A549 (cell line): ENCODE measurements around the gene SENP6. TPM values are rescaled to one million over a fixed set of nuclear protein-coding genes. Genes with fewer than 3 reads are reported as not detected.

Source experiments
- ATAC-seq, 2 experiments: fragments of 200-7000 bp in 1 of 2; fragments of >200 bp in 1 of 2; cut with Nextera tagmentation in 1 of 2; cut with Tn5 transposase in 1 of 2; 3 replicates each; pipeline versions ENCODE4 v1.8.0 to v1.9.1; 2018 to 2020; ENCODE audit warnings: mild to moderate bottlenecking in 1 of 2, moderate library complexity in 1 of 2
- CTCF ChIA-PET: fragments of 300-600 bp; sonication (Branson Sonifier 250); formaldehyde crosslinking; extraction: SDS; loops from one replicate; lab custom pipeline; 2021; ENCODE audit warnings: antibody characterized with exemption, inconsistent platforms; lab: Yijun Ruan, JAX
- POLR2A ChIA-PET: fragments of 350-600 bp; formaldehyde crosslinking; extraction: SDS; loops from one replicate; lab custom pipeline; 2021; ENCODE audit warnings: antibody characterized with exemption, inconsistent platforms; lab: Yijun Ruan, JAX
- DNase-seq, 2 experiments: peaks; one replicate each; pipeline versions ENCODE4 v3.0.0 to v3.0.0-alpha.2; 2011 to 2016; ENCODE audit warnings: low read depth in 1 of 2, low spot score in 1 of 2
- FAIRE-seq: peaks from 2 replicates; lab custom pipeline; 2011; peaks lifted over from hg19 to GRCh38; lab: Jason Lieb, UNC
- H3K27ac ChIP-seq, 2 experiments: fragments of >200 bp; sonication (Bioruptor Twin); formaldehyde crosslinking; 3 replicates each; pipeline ENCODE4 v1.5.1; 2016 to 2017
- H3K4me1 ChIP-seq: fragments of >200 bp; sonication (Bioruptor Twin); formaldehyde crosslinking; 3 replicates; pipeline ENCODE4 v1.6.1; 2016
- H3K4me2 ChIP-seq: fragments of >200 bp; sonication (Bioruptor Twin); formaldehyde crosslinking; 3 replicates; pipeline ENCODE4 v1.6.1; 2016
- H3K4me3 ChIP-seq: fragments of >200 bp; sonication (Bioruptor Twin); formaldehyde crosslinking; 3 replicates; pipeline ENCODE4 v1.5.1; 2016
- H3K9me3 ChIP-seq: fragments of >200 bp; sonication (Bioruptor Twin); formaldehyde crosslinking; 3 replicates; pipeline ENCODE4 v1.6.1; 2016
- CTCF ChIP-seq: fragments of >200 bp; sonication (Bioruptor Twin); formaldehyde crosslinking; IDR thresholded peaks from 3 replicates; pipeline ENCODE4 v1.5.1; 2016
- ELK1 ChIP-seq: fragments of 150-350 bp; IDR thresholded peaks from 2 replicates; pipeline ENCODE4 v1.6.1; 2014; ENCODE audit warnings: low read depth, mild to moderate bottlenecking, low read length
- FOXS1 ChIP-seq: fragments of 250-450 bp; sonication (Bioruptor Pico); IDR thresholded peaks from 2 replicates; pipeline ENCODE4 v1.5.0; 2020; ENCODE audit warnings: mild to moderate bottlenecking, moderate library complexity
- HES2 ChIP-seq: fragments of >200 bp; sonication (Bioruptor Twin); formaldehyde crosslinking; IDR thresholded peaks from 2 replicates; pipeline ENCODE4 v1.6.1; 2016
- HOXA7 ChIP-seq: fragments of 250-450 bp; sonication (Bioruptor Pico); IDR thresholded peaks from 2 replicates; pipeline ENCODE4 v1.5.0; 2020; ENCODE audit warnings: mild to moderate bottlenecking, moderate library complexity
- MAZ ChIP-seq: fragments of 150-350 bp; IDR thresholded peaks from 2 replicates; pipeline ENCODE4 v1.6.1; 2014; ENCODE audit warnings: antibody characterized with exemption, low read depth, low read length, borderline replicate concordance
- NPAS2 ChIP-seq: fragments of 250-450 bp; sonication (Bioruptor Pico); IDR thresholded peaks from 2 replicates; pipeline ENCODE4 v1.8.0; 2022; ENCODE audit warnings: mild to moderate bottlenecking, moderate library complexity, borderline replicate concordance
- SMC3 ChIP-seq: fragments of >200 bp; sonication (Bioruptor Twin); formaldehyde crosslinking; IDR thresholded peaks from 3 replicates; pipeline ENCODE4 v1.6.1; 2018; ENCODE audit warnings: inconsistent platforms
- WGBS: methylation state at CpG from one replicate; pipeline ENCODE4 v1.1.6; 2017; ENCODE audit errors: missing lambda C conversion rate; 5-methylcytosine and 5-hydroxymethylcytosine counted together
- polyA plus RNA-seq, 4 experiments: library from polyadenylated mRNA; depleted of rRNA in 3 of 4; stranded (reverse); fragments of >200 nt; fragmentation: RNase III in 1 of 4; extraction: RNeasy Plus Mini Kit Qiagen cat#74134 plus additional on column Dnase treatment in 1 of 4; gene quantifications; 2 replicates in 3 of 4; 3 replicates in 1 of 4; pipeline ENCODE4 v1.2.3, GENCODE V29; 2011 to 2017

SENP6 gene
- polyA plus RNA-seq, 2 of the 4 experiments (the other 2 are of a cell fraction) = 29.8 to 59.9 TPM

- 54% methylated on average over 4 of the region's 4 CpGs for WGBS
- POLR2A ChIA-PET = no interaction called here
Observed at GRCh38 chr6:75613056-75613501, 11.4 kb downstream of the SENP6 start.

GRCh38 chr6:75618437-75618836, 16.8 kb downstream of the SENP6 start:
- no peak overlapping the region for H3K4me2 ChIP-seq
- ChIA-PET CTCF (no interaction called here), POLR2A (no interaction called here)
- H3K27ac ChIP-seq = no peak overlapping the region
- FAIRE-seq (no peak), DNase-seq (no peak), ATAC-seq (no peak)
- WGBS = 100% methylated on average over 1 of the region's 1 CpG
- peaks cover 4% of the 10 kb centered on the region; the same call in 1 of the 3 replicates for H3K9me3 ChIP-seq
- H3K4me3 ChIP-seq = no peak overlapping the region
- H3K4me1 ChIP-seq = peaks cover 10% of the 10 kb centered on the region; the same call in 2 of the 3 replicates
- no peak for TF ChIP-seq CTCF
- no peak for TF ChIP-seq SMC3

More at GRCh38 chr6:75613056-75613501, 11.4 kb downstream of the SENP6 start:
- Histone ChIP-seq H3K4me1 (peaks cover 32% of the 10 kb centered on the region), H3K4me3 (no peak overlapping the region), H3K9me3 (peaks cover 4% of the 10 kb centered on the region; the same call in 1 of the 3 replicates), H3K27ac (no peak overlapping the region), H3K4me2 (peak overlapping the region; percentile 38)
- ATAC-seq (no peak), DNase-seq (no peak), FAIRE-seq (no peak)
- TF ChIP-seq HOXA7 (CRISPR knock-in tag) = no peak
- no peak for TF ChIP-seq HES2
- TF ChIP-seq NPAS2 (CRISPR knock-in tag) = no peak
- TF ChIP-seq SMC3 = no peak
- TF ChIP-seq MAZ = no peak
- CTCF ChIA-PET = interaction anchor here (0.6 kb wide), 1 partner anchor 255 kb away, joined by 3 read pairs; no protein-coding TSS in a partner anchor

- no peak overlapping the region for H3K4me2 ChIP-seq
- peaks cover 6% of the 10 kb centered on the region; the same call in 1 of the 3 replicates for H3K4me1 ChIP-seq
- ATAC-seq = no peak
- TF ChIP-seq FOXS1 (CRISPR knock-in tag) = no peak
- TF ChIP-seq CTCF = no peak
- TF ChIP-seq ELK1 = no peak
- FAIRE-seq = no peak
- H3K27ac ChIP-seq = no peak overlapping the region
- POLR2A ChIA-PET = no interaction called here
- H3K4me3 ChIP-seq = no peak overlapping the region
- DNase-seq = no peak
- CTCF ChIA-PET = interaction anchor here (1.1 kb wide), 1 partner anchor 16 kb away, joined by 4 read pairs; no protein-coding TSS in a partner anchor
- 92% methylated on average over 5 of the region's 5 CpGs for WGBS
- peaks cover 4% of the 10 kb centered on the region; the same call in 1 of the 3 replicates for H3K9me3 ChIP-seq
Observed at GRCh38 chr6:75619230-75619899, 17.7 kb downstream of the SENP6 start.
